GM19328 (cell line): ENCODE measurements around the gene CFAP77.
"Not testable (repeated sequence)": the region's sequence is repeated elsewhere in the genome, so short reads cannot be mapped to it uniquely, and the experiment has no call there.

ENCODE experiments used
- ATAC-seq: cut with Tn5 transposase; IDR thresholded peaks from one replicate; pipeline ENCODE4 v1.9.1; 2021; ENCODE audit warnings: mild to moderate bottlenecking, moderate library complexity; ENCODE audit not compliant: unreplicated experiment

CFAP77 gene

GRCh38 chr9:132545578-132545977, 135.6 kb downstream of the CFAP77 start:
- no peak for ATAC-seq

DNA sequence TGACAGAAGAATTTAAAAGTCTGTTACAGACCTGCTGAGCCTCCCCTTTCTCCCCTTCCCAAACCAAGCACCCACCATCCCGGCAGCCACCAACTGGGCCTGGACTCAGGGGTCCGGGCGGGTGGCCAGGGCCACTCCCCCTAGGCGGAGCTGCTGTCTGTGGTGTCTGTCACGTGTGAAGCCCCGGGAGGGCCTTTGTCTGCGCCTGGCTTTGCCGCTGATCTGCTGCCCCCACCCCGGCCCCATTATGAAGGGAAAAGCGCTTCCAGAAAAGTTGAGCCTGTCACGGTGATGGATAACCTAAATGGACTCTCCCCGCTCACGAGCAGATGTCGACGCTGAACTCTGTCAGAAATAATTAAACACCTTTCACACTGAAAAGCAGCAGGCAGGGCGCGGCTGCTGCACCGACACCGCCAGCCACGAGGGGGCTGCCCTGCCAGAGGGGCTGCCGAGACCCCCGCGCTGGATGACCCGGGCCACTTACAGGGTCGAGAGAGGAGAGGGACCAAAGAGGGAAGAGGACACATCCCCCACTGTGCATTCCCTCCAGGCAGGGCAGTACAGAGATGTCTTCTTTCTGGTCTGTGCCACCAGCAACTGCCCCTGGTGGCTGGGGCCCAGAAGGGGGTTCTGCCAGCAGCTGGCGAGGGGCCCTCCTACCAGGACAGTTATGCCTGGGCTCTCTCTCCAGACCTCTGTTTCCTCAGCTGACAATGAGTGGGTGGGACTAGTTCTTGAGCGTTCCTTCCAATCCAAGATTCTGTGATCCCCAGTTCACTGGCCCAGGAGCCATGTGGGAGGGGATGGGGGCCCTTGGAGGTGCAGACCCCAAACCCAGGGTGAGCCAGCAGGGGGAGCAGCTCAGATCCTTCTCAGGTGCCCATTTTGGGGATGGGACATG, 136.4 kb downstream of the CFAP77 start:
- no peak for ATAC-seq

DNA sequence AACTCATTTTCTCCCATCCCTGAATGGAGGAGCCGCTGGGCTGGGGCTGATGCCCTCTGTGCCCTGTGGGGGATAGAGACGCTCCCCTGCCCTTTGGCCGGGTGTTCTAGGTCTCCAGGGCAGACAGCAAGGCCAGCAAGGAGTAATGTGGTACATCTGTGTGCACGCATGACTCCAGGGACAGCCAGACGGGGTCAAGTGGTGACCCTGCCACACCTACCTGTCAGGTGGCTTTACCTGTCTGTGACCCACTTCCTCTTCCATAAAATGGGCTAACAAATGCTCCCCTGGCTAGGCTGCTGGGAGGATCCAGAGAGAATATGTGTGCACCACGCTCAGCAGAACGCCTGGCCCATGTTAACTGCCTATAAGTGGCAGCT, 137.0 kb downstream of the CFAP77 start:
- no peak for ATAC-seq

- ATAC-seq = no peak
Measured at GRCh38 chr9:132547436-132547835, 137.4 kb downstream of the CFAP77 start.

- ATAC-seq = no peak
Measured at GRCh38 chr9:132547976-132548730, 138.1 kb downstream of the CFAP77 start.

DNA sequence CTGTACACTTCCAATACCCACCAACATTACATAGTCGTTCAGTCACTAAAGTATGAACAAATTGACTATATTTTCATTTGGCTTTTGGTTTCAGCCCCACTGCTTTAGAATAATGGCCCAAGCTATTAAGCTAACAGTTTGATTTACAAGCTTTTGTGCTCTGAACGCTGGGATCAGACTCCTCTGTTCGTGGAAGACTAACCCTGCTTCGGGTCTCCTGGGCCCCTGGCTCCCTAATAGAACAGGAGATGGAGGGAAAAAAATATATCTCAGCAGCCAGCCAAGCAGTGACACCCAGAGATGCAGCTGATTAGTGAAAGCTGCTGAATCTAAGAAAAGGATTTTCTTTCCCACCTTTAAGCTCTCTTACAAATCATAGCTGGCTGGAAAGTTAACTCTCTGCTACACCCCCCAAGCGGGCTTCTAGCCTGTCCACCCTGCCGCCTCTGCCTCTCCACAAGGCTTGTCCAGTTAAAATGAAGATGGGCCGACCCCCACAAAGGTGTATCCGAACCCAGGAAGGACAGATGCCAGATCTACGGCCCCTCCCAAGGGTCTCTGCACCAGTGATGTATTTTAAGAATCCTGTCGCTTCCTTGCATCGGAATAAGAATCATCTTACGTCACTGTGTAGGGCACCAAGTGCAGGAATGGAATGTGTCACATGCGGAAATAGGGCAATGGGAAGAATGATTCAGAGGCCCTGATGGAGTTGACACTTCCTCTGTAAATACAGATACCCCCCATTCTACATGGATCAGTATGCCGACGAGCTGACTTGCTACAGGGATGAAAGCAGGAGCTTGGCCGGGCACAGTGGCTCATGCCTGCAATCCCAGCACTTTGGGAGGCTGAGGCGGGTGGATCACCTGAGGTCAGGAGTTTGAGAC, 139.0 kb downstream of the CFAP77 start:
- ATAC-seq = no peak

GRCh38 chr9:132551556-132551955, 141.5 kb downstream of the CFAP77 start:
- no peak for ATAC-seq

DNA sequence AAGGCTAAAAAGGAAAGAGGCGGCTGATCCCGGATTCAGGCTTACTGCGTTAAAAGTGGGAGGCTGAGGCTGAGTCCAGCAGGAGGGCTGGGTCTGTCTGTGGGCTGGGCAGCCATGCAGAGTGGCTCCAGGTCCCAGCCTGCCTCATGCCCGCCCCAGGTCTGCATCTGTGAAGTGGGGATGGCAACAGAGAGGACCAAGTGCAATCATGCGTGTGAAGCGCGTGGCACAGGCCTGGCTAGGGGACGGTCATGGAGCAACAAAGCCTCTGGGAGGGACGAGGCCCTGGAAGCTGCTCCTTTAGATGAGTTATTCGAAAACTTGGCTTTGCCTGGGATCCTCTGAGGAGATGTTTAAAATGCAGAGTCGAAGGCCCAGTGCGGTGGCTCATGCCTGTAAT, 142.0 kb downstream of the CFAP77 start:
- no peak for ATAC-seq

- ATAC-seq = no peak
Measured at GRCh38 chr9:132554755-132555154, 144.7 kb downstream of the CFAP77 start.

- no peak for ATAC-seq
Measured at GRCh38 chr9:132555528-132555927, 145.5 kb downstream of the CFAP77 start.

DNA sequence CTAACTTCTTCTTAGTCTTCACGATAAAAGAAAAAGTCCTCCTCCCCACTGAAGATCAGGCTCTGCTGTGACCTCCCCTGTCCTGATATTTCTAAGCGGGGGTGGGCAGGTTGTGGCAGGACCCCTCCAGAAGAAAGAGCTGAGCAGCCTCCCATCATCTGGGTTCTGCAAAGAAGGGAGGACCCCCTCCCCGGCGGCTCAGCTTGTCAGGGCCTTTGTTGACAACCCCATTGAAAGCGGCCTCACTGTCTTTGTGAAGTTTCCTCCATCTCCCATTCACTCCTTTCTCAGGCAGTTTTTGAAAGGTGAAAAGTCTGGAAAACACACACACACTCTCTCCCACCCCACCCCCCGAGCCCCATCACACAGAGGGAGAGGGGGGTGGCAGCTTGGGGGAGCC, 146.2 kb downstream of the CFAP77 start:
- no peak for ATAC-seq

DNA sequence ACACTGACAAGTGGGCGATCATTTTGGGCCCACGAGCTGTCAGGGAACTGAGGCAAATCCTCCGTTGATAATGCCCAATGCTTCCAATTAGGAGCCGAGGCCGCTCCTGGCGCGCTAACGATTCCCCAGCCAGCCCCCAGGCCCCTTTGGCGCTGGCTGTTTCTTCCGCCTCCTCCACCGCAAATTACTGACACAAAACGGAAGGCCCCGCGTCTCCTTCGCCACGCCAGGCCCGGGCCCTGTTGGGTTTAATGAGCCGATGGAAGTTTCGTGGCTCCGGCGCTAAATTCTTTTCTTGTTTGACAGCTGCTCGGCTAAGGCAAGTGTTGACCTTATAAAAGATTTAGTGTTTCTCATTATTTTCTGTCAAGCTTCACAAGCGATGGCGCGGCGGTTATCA, 146.7 kb downstream of the CFAP77 start:
- ATAC-seq = no peak

DNA sequence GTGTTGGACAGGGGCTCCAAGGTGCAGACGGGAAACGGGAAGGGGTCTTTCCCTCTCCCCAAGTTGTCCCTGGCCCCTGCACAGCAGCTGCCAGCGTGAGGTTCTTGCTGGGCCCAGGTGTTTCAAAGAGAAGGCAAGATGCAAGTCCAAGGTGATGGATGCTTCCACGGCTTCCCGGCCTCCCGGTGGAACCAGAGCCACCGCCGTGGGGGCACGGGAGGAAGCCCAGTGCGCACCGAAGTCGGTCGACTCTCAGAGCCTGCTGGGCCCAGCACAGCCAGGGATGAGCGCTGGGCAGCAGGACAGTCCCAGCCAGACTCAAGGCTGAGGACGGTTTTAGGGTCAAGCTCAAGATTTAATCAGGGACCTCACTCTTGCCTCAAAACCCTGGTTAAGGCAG, 147.1 kb downstream of the CFAP77 start:
- ATAC-seq = no peak

- no peak for ATAC-seq
Measured at GRCh38 chr9:132559711-132560110, 149.7 kb downstream of the CFAP77 start.

GRCh38 chr9:132560616-132561202, 150.7 kb downstream of the CFAP77 start:
- ATAC-seq = no peak

- ATAC-seq = no peak
Measured at GRCh38 chr9:132562306-132562573, 152.2 kb downstream of the CFAP77 start.

DNA sequence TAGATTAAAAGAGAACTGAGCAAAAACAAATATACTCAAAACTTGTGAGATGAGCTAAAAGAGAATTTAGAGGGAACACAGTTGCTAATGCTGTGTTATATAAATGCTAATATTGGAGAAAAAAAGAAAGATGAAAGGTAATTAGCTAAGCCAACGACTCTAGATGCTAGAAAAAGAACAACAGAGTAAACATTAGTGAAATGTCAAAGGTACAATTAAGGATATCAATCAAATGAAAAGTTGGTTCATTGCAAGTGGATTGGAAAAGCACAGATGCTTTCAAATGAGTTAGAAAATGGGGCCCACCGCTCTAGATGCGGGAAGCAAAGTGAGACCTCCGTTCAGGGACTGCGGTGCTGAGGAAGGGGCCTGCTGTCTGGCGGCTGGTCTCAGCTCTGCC, 154.5 kb downstream of the CFAP77 start:
- no peak for ATAC-seq

DNA sequence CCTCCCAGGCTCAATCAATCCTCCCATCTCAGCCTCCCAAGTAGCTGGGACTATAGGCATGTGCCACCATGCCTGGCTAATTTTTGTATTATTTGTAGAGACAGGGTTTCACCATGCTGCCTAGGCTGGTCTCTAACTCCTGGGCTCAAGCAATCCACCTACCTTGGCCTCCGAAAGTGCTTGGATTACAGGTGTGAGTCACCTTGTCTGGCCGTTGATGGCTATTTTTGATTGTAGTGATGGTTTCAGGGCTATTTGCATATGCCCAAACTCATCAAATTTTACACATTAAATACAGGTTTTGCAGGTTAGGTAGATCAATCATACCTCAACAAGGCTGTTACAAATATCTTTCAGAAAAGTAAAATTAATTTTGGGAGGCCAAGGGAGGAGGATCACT, 158.8 kb downstream of the CFAP77 start:
- not testable (repeated sequence) for ATAC-seq

GRCh38 chr9:132571806-132572600, 162.0 kb downstream of the CFAP77 start:
- ATAC-seq = no peak

GRCh38 chr9:132572921-132573320, 162.9 kb downstream of the CFAP77 start:
- no peak for ATAC-seq
